Omental fat pad (tissue), 4 donors: ENCODE results near the gene NLGN1. TPM values are rescaled to one million over a fixed set of nuclear protein-coding genes. Genes with fewer than 3 reads are reported as not detected.

Source experiments
- ATAC-seq: fragments of 150-250 bp; one replicate; pipeline ENCODE4 v1.9.1; 2016; ENCODE audit warnings: mild to moderate bottlenecking, moderate library complexity; ENCODE audit not compliant: low FRiP score
- DNase-seq: peaks from one replicate; pipeline ENCODE4 v3.0.0-alpha.2; 2019; ENCODE audit warnings: low spot score
- CTCF ChIP-seq, 3 donors: fragments of 450-650 bp; IDR thresholded peaks; one replicate each; pipeline ENCODE4 v1.5.1; 2016 to 2017; ENCODE audit warnings: antibody characterized with exemption in 3 of 3, mild to moderate bottlenecking in 3 of 3, moderate library complexity in 2 of 3
- total RNA-seq, 4 donors: library from RNA; depleted of rRNA; stranded (reverse); fragments of >200 nt; gene quantifications; one replicate each; pipeline ENCODE4 v1.1.0, GENCODE V29; 2016

The NLGN1 gene
- total RNA-seq, 4 donors from 2014 or later = 5.3 to 17.4 (median 12.5) TPM

- DNase-seq (no peak), ATAC-seq (no peak)
- no peak for TF ChIP-seq CTCF (IDR thresholded peaks at IDR 0.05)
Measured at GRCh38 chr3:173857154-173857553, 459.6 kb downstream of the NLGN1 start.

- DNase-seq (no peak), ATAC-seq (no peak)
- TF ChIP-seq CTCF (IDR thresholded peaks at IDR 0.05) = no peak
Measured at GRCh38 chr3:173862701-173863100, 465.2 kb downstream of the NLGN1 start.

GRCh38 chr3:173863551-173863950 is 466.0 kb downstream of the NLGN1 start:
- ATAC-seq = no peak
- no peak for DNase-seq
- TF ChIP-seq CTCF (IDR thresholded peaks at IDR 0.05) = no peak

GRCh38 chr3:173865900-173866498 is 468.5 kb downstream of the NLGN1 start:
- no peak for TF ChIP-seq CTCF (IDR thresholded peaks at IDR 0.05)
- DNase-seq (no peak), ATAC-seq (no peak)

GRCh38 chr3:173869766-173870165 is 472.2 kb downstream of the NLGN1 start:
- no peak for DNase-seq
- no peak for TF ChIP-seq CTCF (IDR thresholded peaks at IDR 0.05)
- ATAC-seq = no peak

GRCh38 chr3:173870976-173871375 is 473.4 kb downstream of the NLGN1 start:
- DNase-seq (no peak), ATAC-seq (no peak)
- TF ChIP-seq CTCF (IDR thresholded peaks at IDR 0.05) = no peak

GRCh38 chr3:173875790-173876189 is 478.2 kb downstream of the NLGN1 start:
- TF ChIP-seq CTCF (IDR thresholded peaks at IDR 0.05) = no peak
- ATAC-seq = no peak
- no peak for DNase-seq
